ENCODE results near the gene PTPRJ. TPM values are rescaled to one million over a fixed set of nuclear protein-coding genes. Genes with fewer than 3 reads are reported as not detected.
A peak's percentile ranks its signal among the peaks of the same experiment; 100 is the strongest.

The PTPRJ gene
- total and polyA plus RNA-seq, 2 experiments from 2014 or later = 8.9 to 12.4 TPM

DNA sequence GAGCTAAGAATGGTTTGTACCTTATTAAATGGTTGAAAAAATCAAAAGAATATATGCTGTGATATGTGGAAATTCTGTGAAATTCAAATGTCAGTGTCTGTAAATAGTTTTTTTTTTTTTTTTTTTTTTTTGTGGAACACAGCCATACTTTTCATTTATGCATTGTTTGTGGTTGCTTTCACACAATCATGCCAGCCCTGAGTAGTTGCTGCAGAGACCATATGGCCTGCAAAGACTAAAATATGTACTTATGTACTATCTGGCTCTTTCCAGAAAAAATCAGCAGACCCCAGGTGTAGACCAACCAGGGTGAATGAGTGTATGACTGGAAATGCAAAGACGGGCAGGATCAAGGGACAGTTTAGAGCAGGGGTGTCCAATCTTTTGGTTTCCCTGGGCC lies 98.3 kb downstream of the PTPRJ start:
- no peaks in the 10 kb centered on the region for H3K9me3 ChIP-seq (ENCODE audit: low read depth)
- H3K36me3 ChIP-seq = no peaks in the 10 kb centered on the region
- DNase-seq (ENCODE audit: low read depth in 1 of 2, low spot score in 1 of 2) = peak in 1 of 2 donors; percentile 40
- TF ChIP-seq, protein P1, sequence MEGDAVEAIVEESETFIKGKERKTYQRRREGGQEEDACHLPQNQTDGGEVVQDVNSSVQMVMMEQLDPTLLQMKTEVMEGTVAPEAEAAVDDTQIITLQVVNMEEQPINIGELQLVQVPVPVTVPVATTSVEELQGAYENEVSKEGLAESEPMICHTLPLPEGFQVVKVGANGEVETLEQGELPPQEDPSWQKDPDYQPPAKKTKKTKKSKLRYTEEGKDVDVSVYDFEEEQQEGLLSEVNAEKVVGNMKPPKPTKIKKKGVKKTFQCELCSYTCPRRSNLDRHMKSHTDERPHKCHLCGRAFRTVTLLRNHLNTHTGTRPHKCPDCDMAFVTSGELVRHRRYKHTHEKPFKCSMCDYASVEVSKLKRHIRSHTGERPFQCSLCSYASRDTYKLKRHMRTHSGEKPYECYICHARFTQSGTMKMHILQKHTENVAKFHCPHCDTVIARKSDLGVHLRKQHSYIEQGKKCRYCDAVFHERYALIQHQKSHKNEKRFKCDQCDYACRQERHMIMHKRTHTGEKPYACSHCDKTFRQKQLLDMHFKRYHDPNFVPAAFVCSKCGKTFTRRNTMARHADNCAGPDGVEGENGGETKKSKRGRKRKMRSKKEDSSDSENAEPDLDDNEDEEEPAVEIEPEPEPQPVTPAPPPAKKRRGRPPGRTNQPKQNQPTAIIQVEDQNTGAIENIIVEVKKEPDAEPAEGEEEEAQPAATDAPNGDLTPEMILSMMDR (IDR thresholded peaks at IDR 0.05; ENCODE audit: low read depth, low read length) = no peak
- no peaks in the 10 kb centered on the region for H3K27me3 ChIP-seq
- no peak overlapping the region for H3K27ac ChIP-seq
- H3K4me3 ChIP-seq = no peak overlapping the region
- no peaks in the 10 kb centered on the region for H3K4me1 ChIP-seq (ENCODE audit: low read depth)

DNA sequence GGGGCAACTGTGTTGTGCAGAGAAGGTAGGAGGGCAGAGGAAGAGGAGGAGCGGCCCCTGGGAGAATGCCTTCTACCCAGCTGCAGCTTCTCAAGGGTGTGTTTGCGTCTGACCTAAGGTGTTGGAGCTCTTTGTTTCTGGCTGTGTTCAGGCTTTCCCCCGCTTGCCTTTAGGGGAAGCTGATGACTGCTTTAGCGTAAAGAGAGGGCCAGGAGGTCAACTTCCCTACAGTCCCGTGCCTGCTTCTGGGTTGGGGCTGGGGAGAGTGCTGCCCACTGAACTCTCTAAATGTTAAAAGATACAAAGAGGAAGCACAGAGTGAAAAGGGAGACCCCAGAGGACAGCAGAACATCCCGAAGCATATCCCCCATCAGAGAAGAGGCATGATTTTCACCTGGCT lies 99.2 kb downstream of the PTPRJ start:
- Histone ChIP-seq H3K36me3 (no peaks in the 10 kb centered on the region), H3K9me3 (ENCODE audit: low read depth) (no peaks in the 10 kb centered on the region), H3K4me1 (ENCODE audit: low read depth) (no peaks in the 10 kb centered on the region), H3K27me3 (no peaks in the 10 kb centered on the region), H3K27ac (no peak overlapping the region), H3K4me3 (no peak overlapping the region)
- TF ChIP-seq, protein P1 (IDR thresholded peaks at IDR 0.05; ENCODE audit: low read depth, low read length) = no peak
- no peak for DNase-seq (ENCODE audit: low read depth in 1 of 2, low spot score in 1 of 2)

DNA sequence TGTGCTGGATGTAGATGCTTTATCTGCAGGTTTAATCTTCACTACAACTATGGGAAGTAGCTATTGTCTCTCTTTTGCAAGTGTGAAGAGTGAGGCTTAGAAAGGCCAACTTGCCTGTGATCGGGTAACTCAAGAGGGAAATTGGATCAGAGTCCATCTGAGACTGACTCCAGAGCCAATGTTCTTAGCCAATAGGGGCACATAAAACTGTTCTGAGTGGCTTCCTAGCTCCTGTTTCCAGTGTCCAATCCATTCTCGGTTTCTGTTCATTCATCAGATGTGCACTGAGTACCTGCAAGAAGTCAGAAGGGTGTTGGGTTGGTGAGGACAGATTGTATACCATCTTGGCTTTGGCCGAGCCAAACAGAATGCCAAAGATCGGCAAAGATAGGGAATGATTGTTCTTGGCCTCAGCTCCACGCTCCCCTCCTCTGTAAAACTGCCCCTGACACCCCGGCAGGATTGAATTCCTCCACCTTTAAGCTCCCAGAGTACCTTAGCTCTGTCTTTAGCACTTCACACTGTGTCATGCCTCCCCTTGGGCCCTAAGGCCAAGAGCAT lies 100.0 kb downstream of the PTPRJ start:
- Histone ChIP-seq H3K36me3 (no peaks in the 10 kb centered on the region), H3K4me3 (no peak overlapping the region), H3K27me3 (no peaks in the 10 kb centered on the region), H3K4me1 (ENCODE audit: low read depth) (no peaks in the 10 kb centered on the region), H3K9me3 (ENCODE audit: low read depth) (no peaks in the 10 kb centered on the region), H3K27ac (no peak overlapping the region)
- TF ChIP-seq, protein P1 (IDR thresholded peaks at IDR 0.05; ENCODE audit: low read depth, low read length) = no peak
- no peak for DNase-seq (ENCODE audit: low read depth in 1 of 2, low spot score in 1 of 2)

DNA sequence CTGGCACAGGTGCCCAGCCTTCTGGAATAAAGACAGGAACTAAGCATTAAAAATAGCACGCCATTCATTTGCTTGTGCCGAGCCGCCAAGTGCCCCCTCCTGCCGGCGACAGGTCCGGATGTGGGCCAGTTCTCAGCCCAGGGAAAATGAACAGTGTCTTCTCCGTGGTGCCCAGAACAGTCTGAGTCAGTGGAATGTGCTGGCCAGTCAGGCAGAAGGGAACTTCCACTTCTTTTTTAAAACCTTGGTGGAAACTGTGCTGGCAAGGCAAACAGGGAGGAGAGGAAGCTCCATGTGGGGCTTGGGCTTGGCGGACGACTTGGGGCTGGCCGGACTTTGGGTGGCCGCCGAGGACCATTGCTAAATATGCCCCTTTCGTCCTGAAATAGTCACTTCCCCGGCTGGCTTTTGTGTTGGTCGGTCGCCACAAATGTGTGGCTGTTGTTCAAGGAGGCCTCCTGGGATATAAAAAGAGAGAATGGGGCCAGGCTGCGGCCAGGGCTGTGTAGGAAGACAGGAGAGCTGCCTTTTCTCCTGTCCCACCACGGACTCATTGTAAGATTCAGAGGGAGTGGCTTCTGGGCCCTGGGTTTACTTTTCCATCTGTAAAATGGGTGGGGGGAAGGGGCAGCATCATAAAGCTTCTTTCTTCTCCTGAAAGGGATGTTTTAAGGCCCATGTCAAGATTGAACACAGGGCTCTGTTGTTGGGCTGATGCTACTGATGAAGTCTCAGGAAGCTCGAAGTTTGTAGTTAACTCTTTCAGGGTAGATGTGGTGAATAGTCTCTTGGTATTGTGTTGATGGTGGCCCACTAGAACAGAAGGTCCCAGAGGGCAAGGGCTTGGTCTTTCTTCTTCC lies 101.0 kb downstream of the PTPRJ start:
- H3K27me3 ChIP-seq = no peaks in the 10 kb centered on the region
- no peaks in the 10 kb centered on the region for H3K9me3 ChIP-seq (ENCODE audit: low read depth)
- no peak overlapping the region for H3K27ac ChIP-seq
- TF ChIP-seq, protein P1 (IDR thresholded peaks at IDR 0.05; ENCODE audit: low read depth, low read length) = no peak
- H3K4me1 ChIP-seq (ENCODE audit: low read depth) = no peaks in the 10 kb centered on the region
- no peaks in the 10 kb centered on the region for H3K36me3 ChIP-seq
- DNase-seq (ENCODE audit: low read depth in 1 of 2, low spot score in 1 of 2) = peak in 1 of 2 donors; percentile 81
- H3K4me3 ChIP-seq = no peak overlapping the region

DNA sequence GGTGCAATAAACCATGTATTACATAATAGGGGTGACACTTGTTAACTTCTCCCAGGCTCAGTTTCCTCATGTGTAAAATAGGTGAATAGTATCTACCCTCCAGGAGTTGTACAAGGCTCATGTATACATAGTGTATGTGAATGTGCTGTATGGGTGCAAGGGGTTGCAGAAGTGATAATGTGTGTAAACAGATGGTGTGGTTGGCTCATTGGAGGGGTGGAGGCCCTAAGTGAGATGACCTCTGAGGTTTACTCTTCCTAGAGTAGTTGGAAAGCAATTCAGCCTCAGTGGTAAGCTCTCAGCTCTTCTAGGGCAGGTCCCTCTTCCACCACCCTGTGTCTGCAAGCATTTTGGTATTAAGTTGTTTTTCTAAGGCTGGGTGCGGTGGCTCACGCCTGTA lies 102.4 kb downstream of the PTPRJ start:
- H3K36me3 ChIP-seq = no peaks in the 10 kb centered on the region
- TF ChIP-seq, protein P1 (IDR thresholded peaks at IDR 0.05; ENCODE audit: low read depth, low read length) = no peak
- no peaks in the 10 kb centered on the region for H3K4me1 ChIP-seq (ENCODE audit: low read depth)
- H3K27ac ChIP-seq = no peak overlapping the region
- no peak overlapping the region for H3K4me3 ChIP-seq
- no peaks in the 10 kb centered on the region for H3K9me3 ChIP-seq (ENCODE audit: low read depth)
- H3K27me3 ChIP-seq = no peaks in the 10 kb centered on the region
- DNase-seq (ENCODE audit: low read depth in 1 of 2, low spot score in 1 of 2) = no peak

All from cardiac muscle cell (in vitro differentiated cells and primary cell).